Osteocyte (in vitro differentiated cells): ENCODE measurements around the gene TMEM253. TPM values are rescaled to one million over a fixed set of nuclear protein-coding genes. Genes with fewer than 3 reads are reported as not detected.

Experiments
- DNase-seq: peaks from one replicate; pipeline ENCODE4 v3.0.0; 2021; ENCODE audit warnings: mixed read lengths; ENCODE audit not compliant: unreplicated experiment; ENCODE audit errors: extremely low spot score
- H3K27ac Mint-ChIP-seq: one replicate; pipeline ENCODE4 v1.8.0; 2021; ENCODE audit warnings: mild to moderate bottlenecking, mixed read lengths; ENCODE audit not compliant: unreplicated experiment
- H3K27me3 Mint-ChIP-seq: one replicate; pipeline ENCODE4 v1.8.0; 2021; ENCODE audit warnings: mixed read lengths; ENCODE audit not compliant: unreplicated experiment
- H3K36me3 Mint-ChIP-seq: one replicate; pipeline ENCODE4 v1.8.0; 2021; ENCODE audit warnings: mixed read lengths; ENCODE audit not compliant: unreplicated experiment
- H3K4me1 Mint-ChIP-seq: one replicate; pipeline ENCODE4 v1.8.0; 2021; ENCODE audit warnings: mixed read lengths; ENCODE audit not compliant: unreplicated experiment
- H3K4me3 Mint-ChIP-seq: one replicate; pipeline ENCODE4 v1.8.0; 2021; ENCODE audit warnings: mild to moderate bottlenecking, moderate library complexity, mixed read lengths; ENCODE audit not compliant: unreplicated experiment
- H3K9me3 Mint-ChIP-seq: one replicate; pipeline ENCODE4 v1.8.0; 2021; ENCODE audit warnings: mixed read lengths; ENCODE audit not compliant: unreplicated experiment
- total RNA-seq: library from RNA; stranded (reverse); gene quantifications from 2 replicates; pipeline ENCODE4 v1.2.1, GENCODE V29; 2021
- TF ChIP-seq, protein P1 (sequence below): fragments of 200-600 bp; sonication (generic); IDR thresholded peaks from 2 replicates; pipeline ENCODE4 v1.5.0; 2021; ENCODE audit warnings: antibody characterized with exemption, mild to moderate bottlenecking, moderate library complexity

TMEM253 gene
- total RNA-seq, 1 donor from 2014 or later: 1.2 TPM

DNA sequence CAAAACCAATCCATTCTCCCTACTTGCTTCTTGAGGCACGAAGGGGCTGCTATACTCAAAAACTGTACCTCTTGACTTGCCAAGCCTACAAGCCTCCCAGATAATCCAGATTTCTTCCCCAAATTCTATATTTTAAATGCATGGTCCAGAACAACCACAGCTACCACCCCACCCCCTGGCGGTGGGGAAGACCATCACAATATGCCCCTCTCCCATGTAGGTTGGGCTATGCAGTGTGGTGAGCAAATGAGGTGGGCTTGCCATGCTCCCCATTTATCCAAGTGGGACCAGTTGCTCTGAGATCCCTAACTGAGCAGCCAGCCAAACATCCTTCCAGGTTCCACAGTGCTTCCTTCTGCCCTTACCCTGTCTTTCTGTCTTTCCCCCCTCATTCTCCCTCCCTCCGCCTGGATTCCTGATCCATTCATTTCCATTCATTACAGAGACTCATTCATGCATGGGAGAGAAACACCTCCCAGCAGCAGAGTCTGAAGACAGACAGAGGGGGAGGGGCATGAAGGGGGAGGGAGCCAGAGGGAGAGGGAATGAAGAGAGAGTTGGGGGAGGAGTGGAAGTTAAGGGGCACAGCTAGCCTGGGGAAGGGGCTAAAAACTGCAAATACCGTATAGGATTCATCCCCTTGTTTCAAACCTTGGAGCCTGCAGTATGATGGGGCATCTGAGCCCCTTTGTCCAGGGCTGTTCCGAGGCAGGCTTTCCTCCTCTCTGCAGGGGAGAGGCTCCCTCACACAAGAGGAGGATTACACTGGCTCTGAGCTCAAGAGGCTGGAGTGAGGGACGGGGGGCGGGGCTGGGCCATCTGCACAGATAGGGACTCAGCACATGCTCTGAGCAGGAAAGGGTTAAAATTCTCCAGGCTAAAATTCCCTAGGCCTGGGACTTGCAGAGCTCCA is 6.8 kb upstream of the TMEM253 start:
- H3K4me3 Mint-ChIP-seq: no peak overlapping the region
- H3K4me1 Mint-ChIP-seq: peaks cover 29% of the 10 kb centered on the region
- TF ChIP-seq, protein P1, sequence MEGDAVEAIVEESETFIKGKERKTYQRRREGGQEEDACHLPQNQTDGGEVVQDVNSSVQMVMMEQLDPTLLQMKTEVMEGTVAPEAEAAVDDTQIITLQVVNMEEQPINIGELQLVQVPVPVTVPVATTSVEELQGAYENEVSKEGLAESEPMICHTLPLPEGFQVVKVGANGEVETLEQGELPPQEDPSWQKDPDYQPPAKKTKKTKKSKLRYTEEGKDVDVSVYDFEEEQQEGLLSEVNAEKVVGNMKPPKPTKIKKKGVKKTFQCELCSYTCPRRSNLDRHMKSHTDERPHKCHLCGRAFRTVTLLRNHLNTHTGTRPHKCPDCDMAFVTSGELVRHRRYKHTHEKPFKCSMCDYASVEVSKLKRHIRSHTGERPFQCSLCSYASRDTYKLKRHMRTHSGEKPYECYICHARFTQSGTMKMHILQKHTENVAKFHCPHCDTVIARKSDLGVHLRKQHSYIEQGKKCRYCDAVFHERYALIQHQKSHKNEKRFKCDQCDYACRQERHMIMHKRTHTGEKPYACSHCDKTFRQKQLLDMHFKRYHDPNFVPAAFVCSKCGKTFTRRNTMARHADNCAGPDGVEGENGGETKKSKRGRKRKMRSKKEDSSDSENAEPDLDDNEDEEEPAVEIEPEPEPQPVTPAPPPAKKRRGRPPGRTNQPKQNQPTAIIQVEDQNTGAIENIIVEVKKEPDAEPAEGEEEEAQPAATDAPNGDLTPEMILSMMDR: peak; percentile 42
- peaks cover 10% of the 10 kb centered on the region for H3K36me3 Mint-ChIP-seq
- no peaks in the 10 kb centered on the region for H3K9me3 Mint-ChIP-seq
- H3K27me3 Mint-ChIP-seq: no peaks in the 10 kb centered on the region
- no peak for DNase-seq
- H3K27ac Mint-ChIP-seq: peak overlapping the region; percentile 38

DNA sequence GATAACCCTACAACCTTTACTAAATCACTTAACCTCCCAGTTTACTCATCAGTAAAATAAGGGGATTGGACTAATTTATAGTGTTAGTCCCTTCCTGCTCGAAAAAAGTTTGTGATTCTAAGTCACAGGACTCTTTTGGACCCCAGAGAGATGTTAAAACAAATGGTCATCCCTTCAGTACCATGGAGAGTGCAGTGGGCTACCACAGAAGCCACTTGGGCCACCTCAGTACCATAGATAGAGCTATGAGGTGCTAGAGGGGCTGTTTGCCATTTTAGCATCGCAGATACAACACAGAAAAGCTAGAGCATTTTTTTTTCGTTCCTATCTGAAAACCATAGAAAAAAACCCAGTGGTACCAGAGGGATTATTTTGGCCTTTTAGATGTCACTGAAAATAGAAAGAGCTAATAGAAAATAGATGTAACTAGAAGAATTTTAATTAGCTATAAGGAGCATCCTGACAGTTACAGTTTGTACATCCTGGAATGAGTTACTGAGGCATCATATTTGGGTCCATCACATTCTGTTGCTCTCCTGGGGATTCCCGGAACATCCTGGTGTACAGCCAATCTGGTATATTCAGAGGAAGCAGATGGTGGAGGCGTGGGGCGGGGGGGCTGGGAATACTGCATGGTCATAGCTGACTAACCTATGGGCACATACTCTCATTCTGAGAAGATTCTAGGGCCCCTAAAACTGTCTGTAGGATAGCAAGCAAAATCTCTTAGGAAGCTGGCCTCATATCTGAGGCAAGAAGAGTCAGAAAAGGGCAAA is 5.2 kb upstream of the TMEM253 start:
- H3K9me3 Mint-ChIP-seq: no peaks in the 10 kb centered on the region
- H3K4me1 Mint-ChIP-seq: peaks cover 39% of the 10 kb centered on the region
- H3K27me3 Mint-ChIP-seq: no peaks in the 10 kb centered on the region
- no peak overlapping the region for H3K4me3 Mint-ChIP-seq
- no peak for DNase-seq
- H3K36me3 Mint-ChIP-seq: peaks cover 8% of the 10 kb centered on the region
- TF ChIP-seq, protein P1: no peak
- peak overlapping the region; percentile 38 for H3K27ac Mint-ChIP-seq

- H3K9me3 Mint-ChIP-seq: no peaks in the 10 kb centered on the region
- DNase-seq: no peak
- peak overlapping the region; percentile 38 for H3K27ac Mint-ChIP-seq
- H3K36me3 Mint-ChIP-seq: peaks cover 4% of the 10 kb centered on the region
- H3K27me3 Mint-ChIP-seq: no peaks in the 10 kb centered on the region
- peaks cover 40% of the 10 kb centered on the region for H3K4me1 Mint-ChIP-seq
- TF ChIP-seq, protein P1: no peak
- H3K4me3 Mint-ChIP-seq: no peak overlapping the region
These were observed 4.4 kb upstream of the TMEM253 start for GRCh38 chr14:21096438-21096837.

DNA sequence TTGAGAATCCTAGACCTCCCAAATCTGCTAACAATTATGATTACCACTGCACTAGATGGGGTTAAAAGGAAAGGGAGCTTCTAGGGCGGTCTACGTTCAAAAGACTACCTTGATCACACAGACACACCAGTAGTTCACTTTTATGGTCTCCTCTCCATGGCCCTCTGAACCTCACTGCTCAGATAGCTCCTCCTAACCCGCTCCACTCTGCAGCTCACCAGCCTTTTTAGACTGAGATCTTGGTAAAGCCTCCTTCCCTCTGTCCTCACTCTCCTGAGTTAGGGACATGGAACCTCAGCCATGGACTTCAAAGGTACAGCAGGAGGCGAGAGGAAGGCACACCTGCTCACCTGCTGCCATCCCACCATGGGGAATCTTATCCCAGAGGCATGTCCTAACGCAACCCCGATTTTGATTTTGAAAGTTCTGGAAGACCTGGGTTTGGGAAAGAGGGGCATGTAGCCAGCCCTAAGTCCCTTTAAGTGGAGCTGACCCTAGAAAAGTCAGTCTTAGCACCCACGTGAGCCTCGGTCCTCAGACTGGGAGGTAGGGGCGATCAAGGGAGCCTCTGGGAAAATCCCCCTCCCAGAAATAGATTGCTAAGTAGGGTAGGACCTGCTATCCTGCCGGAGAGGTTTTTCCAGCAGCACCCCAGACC is 3.8 kb upstream of the TMEM253 start:
- peaks cover 2% of the 10 kb centered on the region for H3K36me3 Mint-ChIP-seq
- TF ChIP-seq, protein P1: no peak
- H3K27ac Mint-ChIP-seq: peak overlapping the region; percentile 83
- no peaks in the 10 kb centered on the region for H3K9me3 Mint-ChIP-seq
- H3K4me1 Mint-ChIP-seq: peaks cover 40% of the 10 kb centered on the region
- peak overlapping the region; percentile 72 for H3K4me3 Mint-ChIP-seq
- DNase-seq: no peak
- H3K27me3 Mint-ChIP-seq: no peaks in the 10 kb centered on the region
